Measurements from ENCODE around the gene ITGB5. TPM values are rescaled to one million over a fixed set of nuclear protein-coding genes. Genes with fewer than 3 reads are reported as not detected.

The ITGB5 gene
- total RNA-seq, 1 experiment from 2014 or later = 146 TPM

DNA sequence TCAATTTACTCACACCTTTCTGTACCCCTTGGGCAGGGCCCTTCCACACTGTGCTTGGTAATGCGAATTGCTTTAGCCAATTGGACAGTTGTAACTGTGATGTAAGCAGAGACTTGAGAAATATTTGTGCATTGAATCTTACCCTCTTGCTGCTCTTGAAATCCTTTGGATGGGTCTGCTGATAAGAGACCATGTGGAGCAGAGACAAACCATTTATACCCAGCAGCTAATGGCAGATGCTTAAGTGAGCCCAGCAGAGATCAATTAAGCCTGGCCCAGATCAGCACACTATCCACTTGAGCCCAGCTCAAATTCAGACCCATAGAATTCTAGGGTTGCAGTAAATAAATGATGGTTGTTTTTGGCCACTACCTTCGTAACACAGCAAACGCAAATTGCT is 28.1 kb upstream of the ITGB5 start:
- no peak overlapping the region for H2BK5ac ChIP-seq (ENCODE audit: insufficient read length, low read length)
- H3K27me3 ChIP-seq (ENCODE audit: insufficient read depth, low read length) = no peaks in the 10 kb centered on the region
- no CpG with 5 or more reads among the region's 3 CpGs for WGBS (ENCODE audit: extremely low coverage, insufficient read length, low lambda C conversion rate)

More for the DNA sequence above, 28.1 kb upstream of the ITGB5 start:
- no peak overlapping the region for H3K27ac ChIP-seq (ENCODE audit: insufficient read length, low read depth, low read length)
- H3K27me3 Mint-ChIP-seq (ENCODE audit: low read depth) = no peaks in the 10 kb centered on the region
- no peaks in the 10 kb centered on the region for H3K9me3 ChIP-seq (ENCODE audit: control insufficient read depth, low read depth, low read length)
- no peak overlapping the region for H2AFZ ChIP-seq (ENCODE audit: low read length)
- H2BK20ac ChIP-seq (ENCODE audit: low read depth, low read length, poor library complexity, severe bottlenecking) = no peak overlapping the region
- H2AK5ac ChIP-seq (ENCODE audit: insufficient read length, low read length) = no peak overlapping the region
- H3K4me1 ChIP-seq (ENCODE audit: insufficient read depth, low read length) = 0 out of 2 replicates have a peak, but pooled peaks cover 2% of the 10 kb centered on the region
- H3K79me1 ChIP-seq (ENCODE audit: insufficient read depth, low read depth, low read length, poor library complexity, severe bottlenecking) = no peaks in the 10 kb centered on the region
- no peak overlapping the region for H3K27ac Mint-ChIP-seq
- H4K91ac ChIP-seq (ENCODE audit: insufficient read length, low read depth, low read length) = no peak overlapping the region
- no peak overlapping the region for H2BK120ac ChIP-seq (ENCODE audit: low read depth, low read length, poor library complexity, severe bottlenecking)
- H3T11ph ChIP-seq (ENCODE audit: low read length) = no peak overlapping the region
- no peaks in the 10 kb centered on the region for H3K9me3 Mint-ChIP-seq
- 0 out of 4 replicates have a peak, but pooled peaks cover 0 to 2% of the 10 kb centered on the region in 2 experiments for H3K4me1 Mint-ChIP-seq
- no peak overlapping the region for H3K56ac ChIP-seq (ENCODE audit: insufficient read length, low read depth, low read length)
- no peak overlapping the region for H2BK12ac ChIP-seq (ENCODE audit: insufficient read length, low read depth, low read length)
- no peak overlapping the region for H3K4me3 Mint-ChIP-seq
- H3K9ac ChIP-seq (ENCODE audit: extremely low read depth, insufficient read length, low read length) = no peak overlapping the region
- TF ChIP-seq, protein P1, sequence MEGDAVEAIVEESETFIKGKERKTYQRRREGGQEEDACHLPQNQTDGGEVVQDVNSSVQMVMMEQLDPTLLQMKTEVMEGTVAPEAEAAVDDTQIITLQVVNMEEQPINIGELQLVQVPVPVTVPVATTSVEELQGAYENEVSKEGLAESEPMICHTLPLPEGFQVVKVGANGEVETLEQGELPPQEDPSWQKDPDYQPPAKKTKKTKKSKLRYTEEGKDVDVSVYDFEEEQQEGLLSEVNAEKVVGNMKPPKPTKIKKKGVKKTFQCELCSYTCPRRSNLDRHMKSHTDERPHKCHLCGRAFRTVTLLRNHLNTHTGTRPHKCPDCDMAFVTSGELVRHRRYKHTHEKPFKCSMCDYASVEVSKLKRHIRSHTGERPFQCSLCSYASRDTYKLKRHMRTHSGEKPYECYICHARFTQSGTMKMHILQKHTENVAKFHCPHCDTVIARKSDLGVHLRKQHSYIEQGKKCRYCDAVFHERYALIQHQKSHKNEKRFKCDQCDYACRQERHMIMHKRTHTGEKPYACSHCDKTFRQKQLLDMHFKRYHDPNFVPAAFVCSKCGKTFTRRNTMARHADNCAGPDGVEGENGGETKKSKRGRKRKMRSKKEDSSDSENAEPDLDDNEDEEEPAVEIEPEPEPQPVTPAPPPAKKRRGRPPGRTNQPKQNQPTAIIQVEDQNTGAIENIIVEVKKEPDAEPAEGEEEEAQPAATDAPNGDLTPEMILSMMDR (conservative IDR thresholded peaks at IDR 0.05) = no peak
- H3K23me2 ChIP-seq (ENCODE audit: insufficient read length, low read depth, low read length, poor library complexity, severe bottlenecking) = no peaks in the 10 kb centered on the region
- H3K23ac ChIP-seq (ENCODE audit: insufficient read length, low read depth, low read length) = no peak overlapping the region
- H3K79me2 ChIP-seq (ENCODE audit: insufficient read depth, low read length) = no peaks in the 10 kb centered on the region
- H4K5ac ChIP-seq (ENCODE audit: insufficient read length, low read depth, low read length) = no peak overlapping the region
- no peak overlapping the region for H3K4ac ChIP-seq (ENCODE audit: low read depth, low read length)
- no peak overlapping the region for H4K8ac ChIP-seq (replicated peaks; ENCODE audit: insufficient read length, low read depth, low read length)
- no peak overlapping the region for H2BK15ac ChIP-seq (ENCODE audit: low read depth, low read length)
- H3K4me2 ChIP-seq (ENCODE audit: insufficient read depth, insufficient read length, low read length) = no peak overlapping the region
- H3K36me3 Mint-ChIP-seq (ENCODE audit: insufficient read depth in 1 of 3, low read depth in 3 of 3) = no peaks in the 10 kb centered on the region
- H3K14ac ChIP-seq (ENCODE audit: insufficient read depth, low read length) = no peak overlapping the region
- no peak overlapping the region for H3K18ac ChIP-seq (ENCODE audit: insufficient read length, low read depth, low read length)
- DNase-seq = no peak
- H4K20me1 ChIP-seq (ENCODE audit: control insufficient read depth, insufficient read depth, insufficient read length) = no peaks in the 10 kb centered on the region
